GM12878 (cell line): ENCODE measurements around the gene EYA2.

Source experiments
- ATF3 ChIP-seq: IDR thresholded peaks from 2 replicates; pipeline ENCODE4 v1.6.1; 2011; ENCODE audit warnings: low read depth, mild to moderate bottlenecking, low read length, moderate library complexity, borderline replicate concordance; ENCODE audit errors: extremely low read depth
- BCL3 ChIP-seq: IDR thresholded peaks from 2 replicates; pipeline ENCODE4 v1.6.1; 2011; ENCODE audit warnings: borderline replicate concordance, low read depth, mild to moderate bottlenecking, moderate library complexity, low read length; ENCODE audit not compliant: insufficient read depth, poor library complexity, severe bottlenecking
- CTCF ChIP-seq, 3 experiments: IDR thresholded peaks in 2 of 3; conservative IDR thresholded peaks in 1 of 3; 2 replicates each; pipeline ENCODE4 v1.5.1; 2011; ENCODE audit warnings: low read depth in 3 of 3, low read length in 3 of 3, mild to moderate bottlenecking in 3 of 3, control low read depth in 2 of 3, moderate library complexity in 2 of 3, inconsistent platforms in 1 of 3, mixed read lengths in 1 of 3; ENCODE audit not compliant: control insufficient read depth in 2 of 3, insufficient read depth in 1 of 3; ENCODE audit errors: extremely low read depth in 1 of 3
- JUND ChIP-seq: IDR thresholded peaks from 2 replicates; pipeline ENCODE4 v1.6.1; 2012; ENCODE audit warnings: low read depth, mild to moderate bottlenecking, low read length, improper control_type of control experiment, moderate library complexity
- MAX ChIP-seq: IDR thresholded peaks from 2 replicates; pipeline ENCODE4 v1.6.1; 2012; ENCODE audit warnings: low read depth, low read length, improper control_type of control experiment
- POLR2AphosphoS2 ChIP-seq: IDR thresholded peaks from 2 replicates; pipeline ENCODE4 v1.6.1; 2011; ENCODE audit warnings: low read depth, mild to moderate bottlenecking, low read length, improper control_type of control experiment, moderate library complexity
- RCOR1 ChIP-seq: conservative IDR thresholded peaks from 2 replicates; pipeline ENCODE4 v1.6.1; 2012; ENCODE audit warnings: low read depth, low read length, improper control_type of control experiment
- REST ChIP-seq: IDR thresholded peaks from 2 replicates; pipeline ENCODE4 v1.6.1; 2012; ENCODE audit warnings: mild to moderate bottlenecking, low read depth, low read length
- RFX5 ChIP-seq: IDR thresholded peaks from 2 replicates; pipeline ENCODE4 v1.6.1; 2011; ENCODE audit warnings: low read depth, low read length, improper control_type of control experiment
- SIX5 ChIP-seq: IDR thresholded peaks from 2 replicates; pipeline ENCODE4 v1.6.1; 2011; ENCODE audit warnings: mild to moderate bottlenecking, low read depth, low read length, moderate library complexity; ENCODE audit not compliant: severe bottlenecking

GRCh38 chr20:47212606-47213207 lies 318.1 kb downstream of the EYA2 start:
- TF ChIP-seq BCL3 (no peak), RCOR1 (no peak), MAX (no peak), JUND (no peak), ATF3 (no peak), CTCF (IDR thresholded peaks at IDR 0.05 in 2 of 3, conservative IDR thresholded peaks at IDR 0.05 in 1 of 3; ENCODE audit: control insufficient read depth in 2 of 3, extremely low read depth in 1 of 3, insufficient read depth in 1 of 3, low read depth in 3 of 3, low read length in 3 of 3) (no peak), RFX5 (no peak), REST (no peak), POLR2AphosphoS2 (no peak), SIX5 (no peak)
